Effector CD4-positive, alpha-beta T cell (primary cell): ENCODE results near the gene A3GALT2.

ENCODE experiments used
- DNase-seq: peaks from one replicate; pipeline ENCODE4 v3.0.0-alpha.2; 2020

The A3GALT2 gene

DNA sequence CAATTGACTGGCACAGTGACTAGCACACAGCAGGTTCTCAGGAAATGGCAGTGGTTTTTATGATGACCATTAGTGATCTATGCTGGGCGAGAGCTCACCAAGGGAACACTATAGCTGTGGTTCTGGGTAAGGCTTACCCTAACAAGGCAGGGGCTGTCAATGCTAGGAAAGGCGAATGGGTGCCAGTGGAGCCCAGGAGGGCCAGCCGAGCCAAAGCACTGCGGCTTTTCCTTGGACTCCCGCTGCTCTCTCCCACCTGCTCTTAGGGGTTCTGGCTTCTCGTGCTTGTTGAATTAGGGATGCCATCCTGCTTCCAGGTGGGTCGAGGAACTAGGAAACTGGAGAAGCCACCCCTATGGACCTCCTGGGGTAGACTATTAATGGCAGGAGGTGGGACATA is 10.0 kb upstream of the A3GALT2 start:
- DNase-seq, result no peak

DNA sequence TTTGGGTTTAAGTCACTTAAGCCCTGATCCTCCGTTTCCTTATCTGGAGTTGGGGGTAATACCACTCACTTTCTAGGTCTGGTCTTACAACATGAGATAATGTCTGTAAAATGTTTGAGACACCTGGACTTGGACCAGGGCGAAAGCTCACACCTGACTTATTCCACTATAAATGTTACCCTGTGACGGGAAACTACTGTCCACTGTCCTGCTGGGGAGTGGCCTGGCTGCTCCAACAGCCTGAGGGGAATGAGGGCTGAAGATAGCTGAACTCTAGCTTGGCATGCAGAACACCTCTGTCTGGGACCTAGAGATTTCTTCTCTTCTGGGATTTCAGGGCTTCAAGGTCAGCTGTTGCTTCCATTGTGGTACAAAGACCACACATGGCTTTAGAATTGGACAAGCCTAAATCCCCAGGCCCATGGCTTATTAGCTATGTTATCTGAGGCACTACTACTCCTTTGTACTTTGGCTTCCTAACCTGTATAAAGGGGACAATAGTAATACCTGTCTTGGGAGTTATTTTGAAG is 9.5 kb upstream of the A3GALT2 start:
- DNase-seq, result no peak

DNA sequence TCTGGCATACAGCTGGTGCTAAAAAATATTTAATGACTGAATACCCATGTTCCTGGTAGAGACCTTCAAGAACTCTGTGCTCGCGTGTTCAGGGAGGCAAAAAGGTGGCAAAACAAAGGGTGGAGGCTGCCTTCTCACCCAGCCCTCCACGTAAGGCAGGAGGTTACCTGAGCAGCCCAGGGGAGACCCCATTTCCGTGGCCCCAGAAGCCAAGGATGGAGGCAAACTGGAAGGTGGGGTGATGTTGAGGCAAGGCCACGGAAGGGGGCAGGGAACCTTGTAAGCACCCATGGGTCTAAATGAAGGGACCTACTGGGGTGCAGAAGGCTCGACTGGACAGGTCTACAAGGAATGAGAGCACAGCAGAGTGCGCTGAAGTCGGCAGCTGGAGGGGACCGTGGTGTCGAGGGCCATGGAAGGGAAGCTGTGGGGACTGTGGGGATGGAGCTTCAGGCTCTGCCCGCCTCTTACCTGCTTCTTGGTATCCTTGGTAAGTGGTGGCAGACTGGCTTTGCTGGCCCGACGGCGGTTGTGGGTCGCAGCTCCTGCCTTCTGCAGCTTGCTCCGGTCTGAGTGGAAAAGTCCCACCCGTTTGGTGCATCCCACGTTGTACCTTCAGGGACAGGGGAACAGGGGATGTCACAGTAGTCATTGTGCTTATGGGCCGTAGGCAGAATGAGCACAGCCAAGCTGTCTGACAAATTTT is 8.9 kb upstream of the A3GALT2 start:
- no peak for DNase-seq

DNA sequence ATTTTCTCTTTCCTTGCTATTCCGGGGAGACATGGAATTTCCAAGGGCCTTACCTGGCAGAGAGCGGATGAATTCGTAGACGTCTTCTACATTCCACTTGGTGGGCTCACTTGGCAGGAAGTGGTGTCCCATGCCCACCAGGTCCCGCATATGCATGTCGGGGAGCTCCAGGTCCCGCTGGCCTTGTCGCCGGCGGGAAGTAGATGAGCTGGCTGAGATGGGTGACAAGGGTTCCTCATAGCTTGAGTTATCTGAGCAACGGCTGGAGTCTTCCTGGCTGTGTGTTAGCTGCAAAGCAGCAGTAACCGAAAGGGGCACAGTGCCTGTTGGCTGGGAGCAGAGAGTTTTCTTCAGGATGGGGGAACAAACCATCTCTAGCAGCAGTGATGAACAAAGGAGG is 7.9 kb upstream of the A3GALT2 start:
- no peak for DNase-seq

DNA sequence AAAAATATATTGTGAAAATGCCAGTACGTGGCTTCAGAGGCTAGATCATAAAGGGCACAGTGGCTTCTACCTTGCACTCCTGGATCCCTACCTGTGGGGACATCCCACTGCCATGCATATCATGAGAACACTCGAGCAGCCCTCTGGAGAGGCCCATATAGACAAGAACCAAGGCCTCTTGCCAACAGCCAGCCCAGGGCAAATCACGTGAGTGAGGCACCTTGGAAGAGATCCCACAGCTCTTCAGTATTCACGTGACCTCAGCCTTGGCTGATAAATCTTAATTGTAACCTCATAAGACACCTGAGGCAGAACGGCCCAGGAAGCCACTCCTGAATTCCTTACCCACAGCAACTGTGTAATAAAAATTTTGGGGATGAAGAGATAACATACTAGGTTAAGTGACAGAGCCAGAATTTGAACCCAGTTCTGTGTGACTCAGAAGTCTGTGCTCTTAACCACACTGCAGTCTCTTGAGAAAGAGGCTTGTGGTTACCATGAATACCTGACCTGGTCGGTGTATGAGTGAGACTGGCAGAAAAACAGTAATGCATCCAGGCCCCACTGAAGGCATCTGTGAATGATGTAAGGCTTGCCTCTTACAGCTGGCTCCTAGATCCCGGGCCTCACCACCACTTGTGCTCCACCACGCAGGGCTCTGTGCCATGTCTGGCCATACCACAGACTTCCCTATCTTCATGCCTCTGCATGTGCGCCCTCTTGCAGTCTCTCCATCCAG is 6.9 kb upstream of the A3GALT2 start:
- DNase-seq, result no peak

DNA sequence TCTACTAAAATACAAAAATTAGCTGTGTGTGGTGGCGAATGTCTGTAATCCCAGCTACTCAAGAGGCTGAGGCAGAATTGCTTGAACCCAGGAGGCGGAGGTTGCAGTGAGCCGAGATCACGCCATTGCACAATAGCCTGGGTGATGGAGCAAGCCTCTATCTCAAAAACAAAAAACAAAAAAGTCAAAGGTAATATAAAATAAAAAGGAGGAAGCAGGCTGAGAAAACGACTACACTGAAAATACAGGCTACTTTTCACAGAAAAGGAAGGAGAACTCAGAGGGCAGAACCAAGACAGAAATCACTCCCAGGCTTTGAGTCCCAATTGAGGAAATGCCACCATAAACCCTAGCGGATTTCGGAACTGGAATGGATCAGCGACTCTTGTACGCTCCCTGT is 5.9 kb upstream of the A3GALT2 start:
- no peak for DNase-seq

DNA sequence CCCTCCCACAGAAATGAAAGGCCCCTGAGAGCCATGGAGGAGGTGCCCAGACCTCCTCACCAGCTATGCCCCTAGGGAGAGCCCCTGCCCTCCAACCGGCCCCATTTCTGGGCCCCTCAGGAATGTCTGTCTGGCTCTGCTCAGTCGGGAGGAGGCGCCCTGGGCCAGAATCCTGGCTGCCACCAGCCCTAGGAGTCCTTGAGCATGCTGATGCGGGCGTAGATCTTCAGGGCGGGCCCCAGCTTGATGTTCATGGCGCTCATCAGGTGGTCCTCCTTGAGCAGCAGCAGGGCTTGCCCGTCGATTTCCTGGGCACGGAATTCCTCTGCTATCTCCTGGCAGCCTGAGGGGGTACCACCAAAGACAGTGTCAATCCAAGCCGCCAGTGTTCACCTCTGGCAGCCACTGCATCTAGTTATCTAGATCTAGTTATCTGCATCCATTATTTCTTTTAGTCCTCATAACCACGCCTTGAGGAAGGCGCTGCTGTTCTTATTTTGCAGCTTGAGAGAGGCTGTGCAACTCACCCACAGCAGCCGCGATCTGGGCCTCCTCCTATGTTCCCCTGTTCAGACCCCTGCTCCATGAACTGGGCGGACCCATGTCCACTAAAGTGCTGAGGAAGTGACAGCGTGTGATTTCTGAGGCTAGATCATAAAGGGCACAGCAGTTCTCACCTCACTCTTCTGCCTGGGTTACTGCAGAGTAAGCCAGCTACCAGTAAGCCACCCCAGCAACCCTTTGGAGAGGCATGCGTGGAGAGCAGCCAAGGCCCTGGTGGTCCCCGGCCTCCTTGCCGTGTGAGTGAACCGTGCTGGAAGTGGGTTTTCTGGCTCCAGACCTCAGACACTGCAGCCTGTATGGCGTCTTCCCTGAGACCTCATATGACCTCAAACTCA is 4.0 kb upstream of the A3GALT2 start:
- DNase-seq, result no peak

DNA sequence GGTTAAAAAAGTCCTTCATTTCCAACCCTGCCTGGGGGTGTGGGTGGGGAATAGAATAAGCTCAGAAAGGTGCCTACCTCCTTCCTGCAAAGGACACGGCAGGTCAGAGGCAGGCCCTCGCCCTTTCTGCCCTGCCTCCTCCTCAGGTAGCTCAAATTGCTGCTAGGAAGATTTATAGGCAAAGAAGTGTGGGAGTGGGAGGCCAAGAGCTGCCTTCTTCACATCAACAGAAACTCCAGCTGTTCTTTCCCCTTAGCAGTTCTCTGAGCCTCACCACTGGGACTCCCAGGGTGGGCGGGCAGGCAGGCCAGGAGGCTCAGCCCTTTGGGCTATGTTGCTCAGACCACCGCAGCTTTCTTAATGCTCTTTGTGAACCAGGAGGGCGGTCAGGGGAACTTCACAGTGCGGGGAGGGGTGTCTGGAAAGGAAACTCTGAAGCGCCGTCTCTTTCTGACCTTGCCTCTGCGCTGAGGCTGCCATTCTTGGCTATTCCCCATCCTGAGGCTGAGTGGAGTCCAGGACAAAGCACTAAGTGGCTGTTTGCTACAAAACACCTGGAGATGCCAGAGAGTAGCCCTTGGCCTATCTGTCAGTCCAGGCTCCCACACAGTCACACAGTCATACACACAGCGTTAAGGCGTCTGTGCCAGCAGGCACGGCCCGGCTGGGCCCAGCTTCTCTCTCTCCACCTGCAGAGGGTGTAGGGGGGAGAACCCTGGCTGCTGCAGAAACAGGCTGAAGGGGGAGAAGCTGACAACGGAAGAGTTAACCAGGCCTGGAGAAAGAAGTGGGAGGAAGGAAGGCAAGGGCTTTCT is 3.0 kb upstream of the A3GALT2 start:
- DNase-seq, result no peak

DNA sequence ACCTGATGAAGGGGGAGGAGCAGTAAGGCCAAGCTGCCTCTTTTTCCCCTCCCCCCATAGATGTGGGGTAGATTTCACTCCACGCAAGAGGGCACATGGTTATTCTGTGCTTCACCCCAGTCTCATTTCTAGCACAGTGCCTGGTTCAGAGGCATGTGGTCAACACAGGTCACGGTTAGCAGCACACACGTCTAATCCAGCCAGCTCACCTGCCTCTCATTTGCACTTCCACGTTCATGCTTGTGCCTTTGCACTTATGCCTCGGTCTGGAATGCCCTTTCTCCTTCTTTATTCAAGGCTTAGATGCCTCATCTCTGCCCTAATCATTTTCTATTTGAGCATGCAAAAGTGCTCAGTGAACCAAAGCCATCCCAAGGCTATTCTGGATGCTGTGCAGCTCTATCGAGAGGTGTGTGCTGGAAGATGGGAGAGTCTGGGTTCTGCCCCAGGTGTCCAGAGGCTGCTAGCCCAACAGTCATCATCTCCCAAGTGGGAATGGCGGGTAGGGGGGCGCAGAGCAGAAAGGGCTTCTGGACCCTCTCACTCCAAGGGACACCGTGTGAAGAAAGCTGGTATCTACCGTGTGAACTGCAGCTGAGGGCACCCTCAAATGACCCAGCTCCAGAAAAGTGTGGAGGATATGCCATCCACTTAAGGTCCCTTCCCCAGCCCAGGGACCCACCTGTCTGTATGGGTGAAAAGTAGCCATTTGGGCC is 2.1 kb upstream of the A3GALT2 start:
- DNase-seq, result no peak

DNA sequence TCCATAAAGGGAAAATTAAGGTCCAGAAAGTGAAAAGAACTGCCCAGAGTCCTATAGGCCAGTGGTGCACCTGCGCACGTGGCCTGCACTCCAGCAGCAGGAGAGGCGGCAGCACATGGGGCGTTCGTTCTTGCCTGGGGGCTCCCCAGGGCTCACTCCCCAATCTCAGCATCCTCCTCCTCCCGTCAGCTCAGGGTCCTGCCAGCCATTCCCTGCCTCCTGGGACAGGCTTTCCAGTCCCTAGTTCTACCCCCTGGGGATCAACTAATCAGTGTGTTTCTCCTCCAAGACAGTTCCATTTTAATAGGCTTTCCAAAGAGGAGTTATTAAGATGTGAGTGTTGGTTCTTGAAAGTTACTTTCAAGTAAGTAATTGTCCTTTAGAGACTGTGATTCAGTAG is 1.2 kb upstream of the A3GALT2 start:
- DNase-seq, result no peak

DNA sequence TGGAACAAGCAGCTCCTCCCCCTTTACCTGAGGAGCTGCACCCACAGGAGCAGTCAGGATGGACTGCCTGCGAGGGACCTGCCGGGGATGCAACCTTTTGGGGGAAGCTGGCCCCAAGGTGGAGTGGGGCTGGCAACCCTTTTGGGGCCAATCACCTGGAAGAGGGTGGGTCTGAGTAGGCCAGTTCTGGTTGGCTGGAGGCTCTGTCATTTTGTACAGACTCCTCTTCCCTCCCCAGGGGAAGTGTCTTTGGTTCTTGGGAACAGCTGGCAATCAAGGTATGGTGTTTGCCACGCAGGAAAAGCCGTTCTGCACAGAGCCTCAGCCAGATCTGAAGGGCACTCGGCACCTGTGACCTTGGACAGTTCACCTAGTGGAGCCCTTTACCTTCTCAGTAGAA is 280 bp upstream of the A3GALT2 start:
- DNase-seq, result no peak

DNA sequence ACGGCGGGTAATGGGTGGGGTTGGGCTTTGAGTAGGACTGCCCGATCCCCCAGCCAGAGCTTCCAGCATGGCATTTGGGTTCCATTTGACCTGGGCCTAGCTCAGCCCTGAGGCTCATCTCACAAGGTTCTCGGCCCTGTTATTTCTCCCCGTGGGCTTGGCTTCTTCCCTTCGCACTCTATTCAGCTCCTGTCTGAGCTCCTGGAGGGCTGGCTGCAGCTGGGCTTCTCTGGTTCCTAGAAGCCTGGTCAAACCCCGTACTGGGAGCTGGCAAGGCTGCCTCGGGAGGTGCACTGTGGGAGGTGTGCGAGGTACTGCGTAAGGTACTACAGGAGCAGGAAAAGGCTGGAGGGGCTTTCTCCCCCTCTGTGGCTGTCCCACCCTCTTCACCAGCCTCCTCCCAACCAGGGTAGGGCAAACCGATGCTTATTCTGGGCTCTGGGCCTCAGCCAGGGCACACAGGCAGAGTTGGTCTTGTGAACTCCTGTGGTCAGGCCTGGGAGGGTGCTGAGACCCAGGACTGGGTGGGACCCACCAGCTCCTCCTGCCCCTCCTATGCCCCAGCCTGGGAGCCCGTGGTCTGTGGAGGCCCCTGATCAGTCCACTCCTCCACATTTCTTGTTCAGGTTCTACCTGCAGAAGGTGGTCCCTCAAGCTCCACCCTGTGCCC is 814 bp downstream of the A3GALT2 start:
- no peak for DNase-seq

DNA sequence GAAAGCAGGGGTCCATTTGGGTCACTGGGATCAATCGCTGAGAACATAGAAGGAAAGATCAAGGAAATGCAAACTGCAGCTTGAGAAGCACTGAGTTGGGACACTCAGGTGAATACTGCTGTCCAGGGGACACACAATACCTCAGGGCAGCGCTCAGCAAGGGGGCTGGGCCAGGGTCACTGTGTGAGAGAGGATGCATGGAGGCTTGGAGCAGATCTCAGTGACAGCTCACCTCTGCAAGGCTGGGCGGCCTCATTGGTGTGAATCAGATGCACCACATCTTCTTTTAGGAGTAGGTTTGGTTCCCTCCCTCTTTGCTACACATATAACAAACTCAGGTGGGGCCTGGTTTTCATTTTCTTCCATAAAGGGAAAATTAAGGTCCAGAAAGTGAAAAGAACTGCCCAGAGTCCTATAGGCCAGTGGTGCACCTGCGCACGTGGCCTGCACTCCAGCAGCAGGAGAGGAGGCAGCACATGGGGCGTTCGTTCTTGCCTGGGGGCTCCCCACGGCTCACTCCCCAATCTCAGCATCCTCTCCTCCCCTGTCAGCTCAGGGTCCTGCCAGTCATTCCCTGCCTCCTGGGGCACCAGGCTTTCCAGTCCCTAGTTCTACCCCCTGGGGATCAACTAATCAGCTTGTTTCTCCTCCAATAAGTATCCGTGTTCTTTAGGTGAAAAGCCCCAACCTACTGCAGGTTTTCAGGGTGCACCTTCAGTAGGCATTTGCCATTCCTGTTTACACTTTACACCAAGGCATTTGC is 1.5 kb downstream of the A3GALT2 start:
- DNase-seq, result no peak

DNA sequence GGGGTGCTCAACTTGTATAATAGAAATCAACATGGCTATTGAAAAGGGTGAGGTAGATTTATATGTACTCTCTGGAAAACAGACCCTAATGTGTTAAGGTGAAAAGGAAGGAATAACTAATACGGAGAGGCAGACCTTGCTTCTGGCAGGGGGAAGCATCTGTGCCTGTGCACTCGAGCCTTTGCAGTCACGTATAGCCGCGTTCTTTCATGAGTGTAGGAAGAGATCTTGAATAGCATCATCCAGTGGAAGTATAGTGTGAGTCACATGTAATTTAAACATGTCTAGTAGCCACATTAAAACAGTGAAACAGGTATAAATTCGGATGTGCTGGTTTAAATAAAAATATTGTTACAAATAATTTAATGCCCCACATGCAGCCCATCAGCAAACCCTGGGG is 3.0 kb downstream of the A3GALT2 start:
- no peak for DNase-seq

DNA sequence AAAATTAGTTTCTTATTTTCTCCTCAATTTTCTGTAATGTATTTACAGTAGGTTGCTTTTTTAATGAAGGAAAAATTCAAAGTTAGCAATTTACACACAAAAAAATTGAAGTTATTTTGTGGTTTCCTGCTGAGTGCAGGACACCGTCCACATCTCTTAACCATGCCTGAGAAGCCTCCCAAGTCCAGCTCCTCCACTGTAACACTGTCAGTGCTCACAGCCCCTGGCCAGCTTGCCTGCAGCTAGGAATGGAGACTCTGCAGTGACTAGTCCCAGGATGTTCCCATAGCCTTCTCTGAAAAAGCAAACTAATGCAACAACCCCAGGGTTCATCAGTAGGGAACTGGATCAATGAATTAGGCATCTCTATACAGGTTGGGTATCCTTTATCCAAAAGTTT is 3.5 kb downstream of the A3GALT2 start:
- DNase-seq, result no peak

DNA sequence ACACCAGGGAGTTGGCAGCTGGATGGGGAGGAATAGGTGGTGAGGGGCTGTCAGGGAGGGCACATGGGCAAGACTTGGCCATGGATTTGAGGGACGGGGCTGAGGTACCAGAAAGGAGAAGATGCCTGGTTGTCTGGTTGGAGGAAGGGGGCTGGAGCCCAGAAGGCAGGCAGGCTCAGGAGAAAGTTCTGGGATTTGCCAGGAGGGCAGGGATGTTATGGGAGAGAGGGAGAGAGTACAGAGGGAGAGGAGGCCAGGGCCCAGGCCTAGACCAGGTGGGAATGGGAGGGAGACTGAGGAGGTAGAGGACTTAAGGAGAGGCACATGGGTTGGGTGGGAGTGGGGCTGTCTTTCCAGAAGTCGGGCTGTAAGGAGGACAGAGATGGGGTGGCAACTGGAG is 4.3 kb downstream of the A3GALT2 start:
- no peak for DNase-seq

DNA sequence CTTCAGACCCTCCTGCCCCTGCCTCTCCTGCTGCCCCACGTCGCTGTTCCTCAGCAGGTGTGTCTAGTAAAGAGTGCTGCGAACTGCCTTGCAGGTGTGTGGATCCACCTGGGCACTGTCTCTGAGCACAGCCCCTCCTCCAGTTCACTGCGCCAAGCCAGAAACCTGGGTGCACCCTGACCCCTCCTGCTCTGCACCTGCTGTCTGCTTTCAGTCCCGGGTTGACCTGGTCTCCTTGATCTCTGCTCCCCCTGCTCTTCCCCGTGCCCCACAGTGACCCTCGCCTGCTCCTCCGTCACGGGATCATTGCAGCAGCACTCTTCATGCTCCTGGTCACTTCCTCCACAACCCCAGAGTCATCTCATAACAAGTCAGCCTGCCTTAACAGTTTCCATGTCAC is 6.5 kb downstream of the A3GALT2 start:
- no peak for DNase-seq

DNA sequence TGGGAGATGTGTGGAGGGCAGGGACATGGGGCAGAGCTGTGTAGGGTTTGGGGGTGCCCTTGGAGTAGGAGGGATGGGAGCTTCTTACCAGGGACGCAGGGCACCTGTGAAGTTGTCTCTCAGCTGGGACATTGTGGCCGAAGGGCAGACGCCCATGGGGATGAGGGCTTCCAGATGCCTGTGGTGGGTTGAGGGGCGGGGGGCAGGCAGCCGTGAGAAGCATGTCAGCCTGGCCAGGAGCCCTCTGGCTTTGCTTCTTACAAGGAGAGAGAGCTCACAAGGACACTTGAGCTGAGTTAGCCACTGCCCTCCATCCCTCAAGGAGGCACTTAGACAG is 8.5 kb downstream of the A3GALT2 start:
- DNase-seq, result no peak

DNA sequence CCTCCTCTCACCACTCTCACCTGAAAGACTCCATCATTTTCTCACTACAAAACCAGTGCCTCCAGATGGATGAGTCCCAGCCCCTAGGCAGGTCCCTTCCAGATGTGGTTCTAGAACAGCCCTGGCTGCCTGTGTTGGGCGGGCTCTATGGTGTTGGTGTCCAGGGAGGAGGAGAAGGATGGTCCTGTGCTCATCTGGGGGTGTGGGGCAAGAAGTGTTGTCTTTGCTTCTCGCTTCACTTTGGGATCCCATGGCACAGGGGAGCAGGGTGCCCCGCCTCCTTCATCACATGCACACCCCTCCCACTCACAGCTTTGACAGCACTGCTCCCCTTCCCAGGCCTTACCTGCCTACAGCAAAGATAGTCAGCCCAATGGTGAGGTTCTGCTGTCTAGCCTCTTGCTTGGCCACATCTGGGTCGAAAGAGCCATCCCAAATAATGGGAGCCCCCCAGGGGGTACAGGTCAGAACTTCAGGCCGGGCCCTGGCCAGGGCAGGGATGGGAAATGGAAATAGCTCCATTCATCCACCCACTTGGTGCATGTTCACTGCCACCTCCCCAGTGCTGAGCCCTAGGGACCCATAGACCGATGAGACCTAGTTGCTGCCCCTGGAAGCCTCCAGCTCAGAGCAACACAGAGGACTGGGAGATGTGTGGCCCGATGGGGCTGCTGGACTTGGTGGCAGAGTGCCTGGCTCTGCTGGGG is 9.0 kb downstream of the A3GALT2 start:
- no peak for DNase-seq

DNA sequence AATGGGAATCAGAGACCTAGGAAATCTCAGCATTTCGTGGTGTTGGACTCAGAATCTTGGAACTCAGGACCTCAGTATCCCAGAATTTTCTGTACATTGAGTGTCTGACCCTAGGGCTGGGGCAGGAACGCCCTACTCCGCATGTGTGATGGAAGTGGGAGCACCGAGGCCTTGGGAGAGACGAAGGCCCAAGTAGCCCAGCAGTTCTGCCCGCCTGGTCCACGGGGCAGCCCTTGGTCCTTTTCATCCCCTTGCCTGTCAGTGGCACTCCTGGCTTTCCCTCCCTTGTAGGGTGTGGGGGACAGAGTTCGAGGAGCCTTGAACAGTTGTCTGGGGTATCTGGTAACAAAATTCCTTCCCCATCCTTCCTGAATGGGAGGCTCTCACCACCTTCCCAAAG is 10.2 kb downstream of the A3GALT2 start:
- DNase-seq, result no peak
